G401 (cell line): Measurements from ENCODE around the gene RPUSD4. TPM values are rescaled to one million over a fixed set of nuclear protein-coding genes. Genes with fewer than 3 reads are reported as not detected.

ENCODE experiments used
- DNase-seq: peaks from one replicate; pipeline ENCODE4 v3.0.0-alpha.2; 2015; ENCODE audit warnings: low spot score
- in situ Hi-C: cut with HindIII; loops from 2 replicates; pipeline ENCODE4 v1.10.0; 2016; ENCODE audit warnings: low sequenced_read_pairs, mixed read lengths
- total RNA-seq: library from RNA; depleted of rRNA; stranded (reverse); fragments of >200 nt; shearing (Covaris generic); gene quantifications from 2 replicates; pipeline ENCODE4 v1.2.3, GENCODE V29; 2014

RPUSD4 gene
- total RNA-seq, 1 experiment from 2014 or later: 45.4 TPM

DNA sequence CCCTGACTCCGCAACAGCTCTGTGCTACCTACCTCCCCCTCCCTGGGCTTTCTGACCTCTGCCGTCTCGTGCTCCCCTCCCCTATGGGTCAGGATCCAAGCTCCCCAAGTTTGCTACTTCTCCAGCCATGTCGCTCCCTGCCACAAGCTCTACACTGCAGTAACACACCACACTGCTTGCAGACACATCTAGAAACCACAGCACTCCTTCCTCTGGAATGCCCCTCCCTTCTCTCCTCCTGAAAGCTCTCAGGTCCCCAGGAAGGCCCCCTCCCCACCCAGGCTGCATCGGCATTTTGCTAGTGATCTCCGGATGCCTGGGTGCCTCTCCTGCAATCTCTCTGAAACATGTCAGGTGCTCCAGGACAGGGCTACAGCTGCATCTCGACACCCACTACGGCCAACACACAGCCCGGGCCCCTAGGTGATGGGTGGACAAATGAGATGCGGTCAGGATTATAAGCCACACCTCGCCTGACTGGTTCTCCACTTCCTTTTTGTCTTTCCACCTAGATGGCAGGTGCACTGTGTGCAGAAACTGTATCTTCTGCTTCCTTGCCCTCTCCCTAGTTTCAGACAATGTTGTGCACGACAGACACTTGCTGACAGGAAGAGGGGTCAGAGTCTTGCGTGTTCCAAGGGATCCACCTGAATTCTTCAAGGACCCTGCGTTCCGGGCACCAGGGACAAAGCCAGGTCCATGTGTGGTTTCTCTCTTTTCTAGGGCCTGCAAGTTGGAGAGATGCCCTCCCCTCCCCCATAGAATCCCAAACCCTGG is 22.9 kb downstream of the RPUSD4 start:
- no peak for DNase-seq
- in situ Hi-C loops: no loop called here

- in situ Hi-C loops: no loop called here
- DNase-seq: peak; percentile 85
These were observed 24.5 kb downstream of the RPUSD4 start for GRCh38 chr11:126186708-126187529.

GRCh38 chr11:126186025-126186698 is 25.3 kb downstream of the RPUSD4 start:
- in situ Hi-C loops: no loop called here

DNA sequence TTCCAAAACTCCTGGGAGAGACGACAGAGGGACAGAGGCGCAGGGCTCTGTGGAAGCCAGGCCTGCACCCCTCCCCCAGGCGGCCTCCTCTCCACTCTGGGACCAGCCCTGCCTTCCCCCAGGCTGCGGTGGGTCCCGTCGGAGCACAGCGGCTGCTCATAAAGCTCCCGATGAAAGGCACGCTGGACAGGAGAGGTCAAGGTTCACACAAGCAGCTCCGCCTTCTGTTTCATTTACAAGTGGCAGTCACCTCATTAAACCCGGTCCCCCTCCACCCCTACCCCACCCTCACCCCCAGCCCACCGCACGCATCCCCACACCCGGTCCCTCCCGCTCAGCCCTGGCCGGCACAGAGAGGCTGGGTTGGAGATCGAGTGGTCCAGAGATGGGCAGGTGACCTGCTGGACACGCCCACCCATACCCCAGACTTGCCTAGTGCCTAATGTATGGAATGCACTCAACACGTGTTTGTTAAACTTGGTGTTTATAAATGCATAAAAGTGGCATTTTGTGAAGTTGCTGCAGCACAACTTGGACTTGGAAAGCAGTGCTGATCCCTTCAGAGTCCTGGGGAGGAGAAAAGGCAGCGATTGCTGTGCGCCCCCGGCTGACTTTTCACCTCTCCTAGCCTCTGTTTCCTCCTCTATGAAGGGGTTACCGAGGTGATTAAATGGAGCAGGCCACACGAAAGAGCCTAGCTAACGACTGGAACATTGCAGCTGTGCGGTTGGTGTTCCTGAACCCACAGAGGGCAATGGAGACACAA is 26.0 kb downstream of the RPUSD4 start:
- DNase-seq: no peak
- in situ Hi-C loops: no loop called here

More at GRCh38 chr11:126186025-126186698, 25.3 kb downstream of the RPUSD4 start:
- DNase-seq: no peak

- in situ Hi-C loops: no loop called here
- DNase-seq: no peak
These were observed 28.5 kb downstream of the RPUSD4 start for GRCh38 chr11:126182787-126183445.

- no peak for DNase-seq
- in situ Hi-C loops: no loop called here
These were observed 29.3 kb downstream of the RPUSD4 start for GRCh38 chr11:126181939-126182730.

GRCh38 chr11:126176853-126177470 is 34.5 kb downstream of the RPUSD4 start:
- DNase-seq: no peak
- in situ Hi-C loops: no loop called here

DNA sequence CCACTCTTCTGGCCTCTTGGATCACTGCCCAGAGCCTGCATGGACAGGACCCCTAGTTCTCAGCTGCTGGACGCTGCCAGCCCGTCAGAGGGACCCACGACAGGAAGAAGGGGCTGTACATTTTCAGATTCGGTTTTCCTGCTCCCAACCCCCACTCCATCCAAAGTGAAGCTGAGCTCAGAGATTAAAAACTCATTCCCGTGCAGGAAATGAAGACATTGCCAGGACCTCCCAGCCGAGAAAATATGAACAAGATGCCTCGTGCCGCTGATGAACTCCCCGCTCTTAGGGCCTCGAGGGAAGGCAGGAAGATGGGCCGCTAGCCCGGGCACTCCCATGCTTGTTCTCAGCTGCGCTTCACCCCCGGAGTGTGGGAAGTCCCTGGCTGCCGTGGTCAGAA is 36.1 kb downstream of the RPUSD4 start:
- no peak for DNase-seq
- in situ Hi-C loops: no loop called here

DNA sequence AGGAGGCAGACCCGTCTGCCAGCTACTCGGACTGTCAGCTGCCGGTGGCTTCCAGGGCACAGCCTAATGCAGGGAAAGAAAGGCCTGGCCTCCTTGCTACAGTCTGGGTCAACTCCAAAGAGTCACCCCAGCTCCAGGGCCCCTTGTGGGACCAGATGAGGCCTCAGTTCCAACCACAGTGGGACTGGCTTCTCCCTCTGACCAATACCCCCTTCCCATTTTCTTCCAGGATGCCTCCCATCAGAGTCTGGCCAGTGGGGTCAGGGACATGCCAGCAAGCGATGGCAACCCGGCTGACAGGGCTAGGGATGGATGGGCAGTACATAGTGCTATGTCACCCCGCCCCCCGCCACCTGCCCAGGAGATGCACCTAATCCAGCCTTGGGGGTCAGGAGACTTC is 36.6 kb downstream of the RPUSD4 start:
- no peak for DNase-seq
- in situ Hi-C loops: no loop called here

- in situ Hi-C loops: no loop called here
- DNase-seq: no peak
These were observed 38.2 kb downstream of the RPUSD4 start for GRCh38 chr11:126173257-126173656.

DNA sequence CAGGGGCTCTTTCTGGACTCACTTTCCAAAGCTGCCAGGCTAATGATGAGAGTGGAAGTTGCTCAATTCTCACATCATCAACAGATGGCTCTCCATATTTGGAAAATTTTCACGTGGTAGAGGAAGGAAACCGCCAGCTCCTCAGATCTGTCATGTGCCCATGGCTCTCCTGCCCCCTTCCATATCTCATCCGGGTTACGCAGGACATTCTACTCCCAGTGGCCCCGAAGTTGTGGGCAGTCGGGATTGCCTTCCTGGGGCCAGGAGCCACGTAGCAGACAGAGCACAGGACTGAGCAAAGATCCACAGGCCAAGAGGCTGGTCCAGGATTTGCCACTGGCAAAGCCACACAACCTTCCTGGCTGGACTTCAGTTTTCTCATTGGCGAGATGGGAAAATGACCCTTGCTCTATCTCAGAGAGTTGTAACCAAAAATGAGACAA is 38.8 kb downstream of the RPUSD4 start:
- in situ Hi-C loops: no loop called here
- no peak for DNase-seq

DNA sequence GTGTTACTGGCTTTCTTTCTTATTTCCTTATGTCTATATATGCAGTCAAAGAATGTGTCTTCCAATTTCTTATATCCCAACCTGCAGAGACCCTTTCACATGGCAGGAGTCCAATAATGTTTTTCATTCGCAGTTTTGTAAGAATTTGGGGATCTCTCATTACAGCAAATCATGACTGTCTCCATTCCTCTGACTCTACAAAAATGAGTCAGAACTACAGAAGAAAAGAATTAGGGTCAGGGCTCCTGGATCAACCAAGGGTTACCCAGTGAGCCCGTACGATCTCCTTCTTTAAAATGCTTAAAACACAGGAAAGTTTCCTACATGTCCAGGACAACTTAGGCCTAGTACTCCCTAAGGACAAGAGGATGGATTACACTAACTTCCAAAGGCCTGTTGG is 42.2 kb downstream of the RPUSD4 start:
- in situ Hi-C loops: no loop called here
- no peak for DNase-seq

- in situ Hi-C loops: no loop called here
- DNase-seq: no peak
These were observed 44.0 kb downstream of the RPUSD4 start for GRCh38 chr11:126167488-126167887.

DNA sequence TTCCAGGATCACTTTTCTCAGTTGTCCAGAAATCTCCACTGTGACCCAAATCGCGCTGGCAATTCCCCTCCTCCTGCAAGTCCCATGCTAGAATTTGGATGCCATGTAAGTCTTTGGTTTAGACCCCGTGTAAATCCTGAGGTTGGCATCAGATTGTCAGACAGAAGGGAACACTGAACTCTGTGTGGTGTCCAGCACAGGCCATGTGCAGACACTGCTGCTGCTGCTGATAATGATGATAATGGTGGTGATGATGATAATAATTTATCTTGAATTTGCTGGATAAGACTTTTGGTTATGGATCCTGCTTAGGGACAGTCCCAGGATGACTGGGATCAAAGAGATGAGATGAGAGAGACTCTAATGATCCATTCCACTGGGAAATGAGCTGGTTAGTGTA is 45.0 kb downstream of the RPUSD4 start:
- in situ Hi-C loops: no loop called here
- no peak for DNase-seq

DNA sequence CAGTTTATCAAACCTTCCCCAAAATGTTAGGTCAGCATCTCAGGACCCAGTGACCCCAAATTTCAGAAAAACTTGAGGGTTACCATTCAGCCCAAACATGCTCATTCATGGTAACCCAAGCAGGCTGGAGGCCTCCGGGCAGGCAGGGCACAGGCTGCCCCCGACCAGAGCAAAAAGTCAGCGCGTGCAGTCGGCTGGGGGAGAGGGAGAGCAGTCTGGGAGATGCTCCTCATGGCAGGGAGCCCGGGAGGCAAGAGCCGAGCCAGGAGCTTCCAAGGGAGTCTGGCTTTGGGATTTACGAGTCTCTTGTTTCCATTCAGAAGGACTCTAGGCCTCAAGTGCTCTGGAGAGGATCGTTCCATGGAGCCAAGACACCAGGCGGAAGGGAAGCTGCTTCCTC is 45.7 kb downstream of the RPUSD4 start:
- in situ Hi-C loops: no loop called here
- DNase-seq: peak; percentile 57

GRCh38 chr11:126165311-126165720 is 46.1 kb downstream of the RPUSD4 start:
- no peak for DNase-seq
- in situ Hi-C loops: no loop called here

DNA sequence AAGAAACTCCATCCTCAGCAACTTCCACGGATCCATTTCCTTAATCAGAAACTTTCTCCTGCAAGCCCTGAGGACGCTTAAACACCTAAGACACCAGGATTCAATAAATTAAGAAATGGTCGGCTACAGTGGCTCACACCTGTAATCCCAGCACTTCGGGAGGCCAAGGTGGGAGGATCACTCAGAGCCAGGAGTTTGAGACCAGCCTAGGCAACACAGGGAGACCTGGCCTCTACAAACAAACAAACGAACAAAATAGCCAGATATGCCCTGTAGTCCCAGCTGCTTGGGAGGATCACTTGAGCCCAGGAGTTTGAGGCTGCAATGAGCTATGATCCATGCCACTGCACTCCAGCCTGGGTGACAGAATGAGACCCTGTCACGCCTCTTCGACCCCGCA is 46.7 kb downstream of the RPUSD4 start:
- in situ Hi-C loops: no loop called here
- DNase-seq: no peak

GRCh38 chr11:126163779-126164178 is 47.7 kb downstream of the RPUSD4 start:
- DNase-seq: no peak
- in situ Hi-C loops: no loop called here
